Common myeloid progenitor, CD34-positive (primary cell): Measurements from ENCODE around the gene DUSP8.
"Not testable (repeated sequence)": the region's sequence is repeated elsewhere in the genome, so short reads cannot be mapped to it uniquely, and the experiment has no call there.

Experiments used
- CTCF ChIA-PET: fragments of 350-600 bp; sonication (Branson Sonifier 250); formaldehyde crosslinking; loops from one replicate; lab custom pipeline; 2021; ENCODE audit warnings: antibody characterized with exemption; lab: Charles Lee
- POLR2A ChIA-PET: fragments of 350-600 bp; sonication (Branson Sonifier 250); formaldehyde crosslinking; loops from one replicate; lab custom pipeline; 2021; ENCODE audit warnings: antibody characterized with exemption; lab: Charles Lee
- DNase-seq, 3 donors: peaks; one replicate each; pipeline versions ENCODE4 v3.0.0 to v3.0.0-alpha.2; 2013
- H3K27ac ChIP-seq, 2 experiments: 1 replicate in 1 of 2; 2 replicates in 1 of 2; pipeline ENCODE4 v1.7.0; 2013; ENCODE audit warnings: inconsistent platforms in 2 of 2, low read length in 2 of 2, mild to moderate bottlenecking in 2 of 2, low read depth in 1 of 2, moderate library complexity in 1 of 2; ENCODE audit not compliant: severe bottlenecking in 2 of 2, insufficient read depth in 1 of 2, poor library complexity in 1 of 2
- H3K27me3 ChIP-seq, 5 experiments: replicated peaks in 2 of 5; 1 replicate in 3 of 5; 2 replicates in 2 of 5; pipeline versions ENCODE4 v1.6.1 to v1.7.0; 2013; ENCODE audit warnings: low read length in 4 of 5, mild to moderate bottlenecking in 2 of 5, moderate library complexity in 2 of 5, inconsistent platforms in 1 of 5; ENCODE audit not compliant: insufficient read depth in 5 of 5, control insufficient read depth in 4 of 5
- H3K36me3 ChIP-seq, 4 experiments: 1 replicate in 2 of 4; 2 replicates in 2 of 4; pipeline versions ENCODE4 v1.6.1 to v1.7.0; 2013; ENCODE audit warnings: low read length in 3 of 4, control low read depth in 1 of 4, mild to moderate bottlenecking in 1 of 4; ENCODE audit not compliant: control insufficient read depth in 4 of 4, insufficient read depth in 4 of 4
- H3K4me1 ChIP-seq, 4 experiments: 1 replicate in 3 of 4; 2 replicates in 1 of 4; pipeline versions ENCODE4 v1.6.1 to v1.7.1; 2013; ENCODE audit warnings: low read length in 3 of 4, mild to moderate bottlenecking in 3 of 4, control low read depth in 1 of 4, inconsistent platforms in 1 of 4, moderate library complexity in 1 of 4; ENCODE audit not compliant: control insufficient read depth in 4 of 4, insufficient read depth in 4 of 4; ENCODE audit errors: control extremely low read depth in 1 of 4
- H3K4me3 ChIP-seq, 7 experiments: 1 replicate in 4 of 7; 2 replicates in 3 of 7; pipeline versions ENCODE4 v1.5.1 to v1.7.0; 2013; ENCODE audit warnings: mild to moderate bottlenecking in 7 of 7, low read length in 6 of 7, moderate library complexity in 6 of 7, inconsistent platforms in 2 of 7, low read depth in 2 of 7, control low read depth in 1 of 7; ENCODE audit not compliant: insufficient read depth in 4 of 7, control insufficient read depth in 1 of 7; ENCODE audit errors: extremely low read depth in 1 of 7
- H3K9me3 ChIP-seq, 5 experiments: 1 replicate in 4 of 5; 2 replicates in 1 of 5; pipeline versions ENCODE4 v1.6.1 to v1.7.1; 2013; ENCODE audit warnings: low read length in 4 of 5, mild to moderate bottlenecking in 2 of 5, inconsistent platforms in 1 of 5, low read depth in 1 of 5, moderate library complexity in 1 of 5; ENCODE audit not compliant: control insufficient read depth in 4 of 5, insufficient read depth in 2 of 5; ENCODE audit errors: control extremely low read depth in 1 of 5
- WGBS: methylation state at CpG from one replicate; pipeline ENCODE4 v1.1.5; 2013; ENCODE audit not compliant: insufficient coverage; 5-methylcytosine and 5-hydroxymethylcytosine counted together

DUSP8 gene

GRCh38 chr11:1516273-1517067 lies 55.6 kb downstream of the DUSP8 start:
- Histone ChIP-seq H3K4me1 (peaks cover 0 to 11% (median 3%) of the 10 kb centered on the region in 4 experiments), H3K27me3 (no peaks in the 10 kb centered on the region)
- DNase-seq: no peak

GRCh38 chr11:1515082-1516060 lies 56.7 kb downstream of the DUSP8 start:
- Histone ChIP-seq H3K27me3 (no peaks in the 10 kb centered on the region), H3K36me3 (peaks cover 0 to 7% (median 0%) of the 10 kb centered on the region in 4 experiments), H3K4me3 (no peak overlapping the region), H3K9me3 (no peaks in the 10 kb centered on the region), H3K4me1 (peaks cover 0 to 12% (median 3%) of the 10 kb centered on the region in 4 experiments), H3K27ac (no peak overlapping the region)
- 49% methylated on average over 33 of the region's 36 CpGs for WGBS
- ChIA-PET CTCF (interaction anchor here (0.9 to 2.9 kb wide), 18 partner anchors 7 to 399 kb away, joined by 3 to 14 read pairs (median 5); no protein-coding TSS in a partner anchor), POLR2A (no interaction called here)
- peak; percentile 39 to 70 (median 67) for DNase-seq

More at GRCh38 chr11:1516273-1517067, 55.6 kb downstream of the DUSP8 start:
- Histone ChIP-seq H3K36me3 (peaks cover 0 to 7% (median 0%) of the 10 kb centered on the region in 4 experiments), H3K27ac (no peak overlapping the region), H3K9me3 (no peaks in the 10 kb centered on the region), H3K4me3 (no peak overlapping the region)
- POLR2A ChIA-PET: no interaction called here
- WGBS: 91% methylated on average over 19 of the region's 19 CpGs
- CTCF ChIA-PET: interaction anchor here (0.7 to 2.9 kb wide), 13 partner anchors 10 to 316 kb away, joined by 3 to 14 read pairs (median 4); no protein-coding TSS in a partner anchor

- H3K4me3 ChIP-seq: no peak overlapping the region
- H3K9me3 ChIP-seq: no peaks in the 10 kb centered on the region
- CTCF ChIA-PET: interaction anchor here (0.7 to 2.9 kb wide), 17 partner anchors 8 to 399 kb away, joined by 3 to 14 read pairs (median 5); no protein-coding TSS in a partner anchor
- DNase-seq: no peak
- peaks cover 0 to 7% (median 0%) of the 10 kb centered on the region in 4 experiments for H3K36me3 ChIP-seq
- 97% methylated on average over 31 of the region's 31 CpGs for WGBS
- POLR2A ChIA-PET: no interaction called here
- no peaks in the 10 kb centered on the region for H3K27me3 ChIP-seq
- H3K4me1 ChIP-seq: peaks cover 0 to 12% (median 3%) of the 10 kb centered on the region in 4 experiments
- H3K27ac ChIP-seq: no peak overlapping the region
Measured at GRCh38 chr11:1514336-1515061, 57.6 kb downstream of the DUSP8 start.

- CTCF ChIA-PET: interaction anchor here (0.7 to 2.9 kb wide), 12 partner anchors 9 to 398 kb away, joined by 3 to 14 read pairs (median 5); no protein-coding TSS in a partner anchor
Measured at GRCh38 chr11:1513326-1514296, 58.5 kb downstream of the DUSP8 start.

GRCh38 chr11:1512531-1513258 lies 59.4 kb downstream of the DUSP8 start:
- POLR2A ChIA-PET, H3K27me3 ChIP-seq, H3K4me3 ChIP-seq, H3K27ac ChIP-seq, H3K36me3 ChIP-seq, H3K9me3 ChIP-seq: not testable (repeated sequence)
- WGBS: 100% methylated on average over 2 of the region's 9 CpGs
- peaks cover 0 to 21% (median 11%) of the 10 kb centered on the region in 4 experiments for H3K4me1 ChIP-seq
- CTCF ChIA-PET: interaction anchor here (1.6 kb wide), 1 partner anchor 14 kb away, joined by 3 read pairs; no protein-coding TSS in a partner anchor
- peak in 2 of 3 donors; percentile 28 to 55 for DNase-seq

More at GRCh38 chr11:1513326-1514296, 58.5 kb downstream of the DUSP8 start:
- 84% methylated on average over 21 of the region's 23 CpGs for WGBS
- no peak for DNase-seq
- POLR2A ChIA-PET: no interaction called here
- H3K4me3 ChIP-seq: no peak overlapping the region
- H3K27ac ChIP-seq: no peak overlapping the region
- H3K4me1 ChIP-seq: peaks cover 0 to 12% (median 3%) of the 10 kb centered on the region in 4 experiments
- H3K27me3 ChIP-seq: no peaks in the 10 kb centered on the region
- H3K9me3 ChIP-seq: no peaks in the 10 kb centered on the region
- H3K36me3 ChIP-seq: peaks cover 0 to 7% (median 0%) of the 10 kb centered on the region in 4 experiments
